Neutrophil (primary cell): ENCODE data around the gene CHMP4A.

Experiments
- H3K27ac ChIP-seq: fragments of 200-600 bp; sonication (generic); 2 replicates; pipeline ENCODE4 v1.5.1; 2016; ENCODE audit warnings: mild to moderate bottlenecking, moderate library complexity
- H3K27me3 ChIP-seq: fragments of 200-600 bp; sonication (generic); 2 replicates; pipeline ENCODE4 v1.6.0; 2016; ENCODE audit warnings: mild to moderate bottlenecking
- H3K36me3 ChIP-seq: fragments of 200-600 bp; sonication (generic); 2 replicates; pipeline ENCODE4 v1.5.1; 2017
- H3K4me1 ChIP-seq, 2 experiments: fragments of 200-600 bp in 1 of 2; sonication (generic) in 1 of 2; 1 replicate in 1 of 2; 2 replicates in 1 of 2; pipeline versions ENCODE4 v1.5.1 to v1.6.1; 2013 to 2016; ENCODE audit warnings: low read depth in 1 of 2, low read length in 1 of 2, mild to moderate bottlenecking in 1 of 2, moderate library complexity in 1 of 2; ENCODE audit not compliant: control insufficient read depth in 1 of 2, insufficient read depth in 1 of 2
- H3K4me3 ChIP-seq, 2 experiments: fragments of 200-600 bp in 1 of 2; sonication (generic) in 1 of 2; 1 replicate in 1 of 2; 2 replicates in 1 of 2; pipeline ENCODE4 v1.5.1; 2013 to 2016; ENCODE audit warnings: low read depth in 1 of 2, low read length in 1 of 2, mild to moderate bottlenecking in 1 of 2, moderate library complexity in 1 of 2
- H3K9me3 ChIP-seq: fragments of 200-600 bp; sonication (generic); 2 replicates; pipeline ENCODE4 v1.5.1; 2016
- CTCF ChIP-seq: fragments of 200-600 bp; sonication (generic); IDR thresholded peaks from 2 replicates; pipeline ENCODE4 v1.5.1; 2016; ENCODE audit warnings: antibody characterized with exemption

CHMP4A gene

GRCh38 chr14:24196071-24197055 is 16.9 kb downstream of the CHMP4A start:
- Histone ChIP-seq H3K9me3 (no peaks in the 10 kb centered on the region), H3K36me3 (peaks cover 17% of the 10 kb centered on the region), H3K4me1 (peaks cover 30 to 36% of the 10 kb centered on the region in 2 experiments), H3K27ac (peak overlapping the region; percentile 97), H3K27me3 (no peaks in the 10 kb centered on the region), H3K4me3 (peak overlapping the region; percentile 93 to 97)
- TF ChIP-seq CTCF, result no peak

GRCh38 chr14:24195186-24196070 is 17.9 kb downstream of the CHMP4A start, which contains the start of gene TM9SF1:
Gene TM9SF1 (minus strand): TSS chr14:24195441. CDS start chr14:24195019, 422 bp downstream.
- Histone ChIP-seq H3K4me1 (peaks cover 30 to 36% of the 10 kb centered on the region in 2 experiments), H3K4me3 (peak within 1 kb of the TSS; percentile 93 to 97), H3K27me3 (no peaks in the 10 kb centered on the region), H3K36me3 (peaks cover 13% of the 10 kb centered on the region), H3K27ac (peak within 1 kb of the TSS; percentile 97), H3K9me3 (no peaks in the 10 kb centered on the region)
- TF ChIP-seq CTCF, result peak; percentile 30

GRCh38 chr14:24194873-24195185 is 18.5 kb downstream of the CHMP4A start:
- H3K36me3 ChIP-seq, result peaks cover 18% of the 10 kb centered on the region
- no peaks in the 10 kb centered on the region for H3K27me3 ChIP-seq
- no peaks in the 10 kb centered on the region for H3K9me3 ChIP-seq
- H3K4me1 ChIP-seq, result peaks cover 30 to 36% of the 10 kb centered on the region in 2 experiments
- H3K27ac ChIP-seq, result peak overlapping the region; percentile 97
- TF ChIP-seq CTCF, result no peak
- H3K4me3 ChIP-seq, result peak overlapping the region; percentile 93 to 97

GRCh38 chr14:24194186-24194872 is 19.0 kb downstream of the CHMP4A start:
- peak overlapping the region; percentile 93 to 97 for H3K4me3 ChIP-seq
- H3K9me3 ChIP-seq, result no peaks in the 10 kb centered on the region
- peaks cover 31 to 36% of the 10 kb centered on the region in 2 experiments for H3K4me1 ChIP-seq
- TF ChIP-seq CTCF, result no peak
- no peaks in the 10 kb centered on the region for H3K27me3 ChIP-seq
- peak overlapping the region; percentile 97 for H3K27ac ChIP-seq
- peaks cover 18% of the 10 kb centered on the region for H3K36me3 ChIP-seq

- no peak overlapping the region for H3K4me3 ChIP-seq
- peaks cover 38 to 45% of the 10 kb centered on the region in 2 experiments for H3K4me1 ChIP-seq
- no peaks in the 10 kb centered on the region for H3K9me3 ChIP-seq
- H3K27me3 ChIP-seq, result no peaks in the 10 kb centered on the region
- TF ChIP-seq CTCF, result no peak
- no peak overlapping the region for H3K27ac ChIP-seq
- peaks cover 18% of the 10 kb centered on the region for H3K36me3 ChIP-seq
These were observed 20.4 kb downstream of the CHMP4A start for GRCh38 chr14:24192933-24193332.
